ENCODE measurements around the gene GPX5.
"Not testable (repeated sequence)": the region's sequence is repeated elsewhere in the genome, so short reads cannot be mapped to it uniquely, and the experiment has no call there.

GPX5 gene

DNA sequence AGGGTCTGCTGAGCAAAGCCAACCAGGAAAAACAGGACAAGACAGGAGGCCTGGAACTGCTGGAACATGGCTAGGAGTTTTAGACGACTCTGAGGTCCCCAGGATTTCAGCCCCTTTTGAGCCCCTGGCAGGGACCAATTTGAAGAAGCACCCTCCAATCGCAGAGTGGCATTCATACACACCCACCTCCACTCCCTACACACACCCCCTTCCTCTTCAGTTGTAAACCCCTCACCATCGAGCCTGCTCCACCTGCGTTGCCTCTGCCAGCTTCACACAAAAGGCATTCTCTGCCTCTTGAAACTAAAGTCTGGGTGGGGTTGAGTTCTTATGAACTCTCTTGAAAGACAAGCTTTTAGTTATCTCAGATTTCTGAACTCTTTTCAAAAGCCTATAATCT lies 10.0 kb upstream of the GPX5 start, which contains the start of gene GPX6:
TSS of gene GPX6 (minus strand) at position 118 of the 400 bp plus-strand sequence. CDS start at position 68, 50 bp downstream.
- DNase-seq = no peak

DNA sequence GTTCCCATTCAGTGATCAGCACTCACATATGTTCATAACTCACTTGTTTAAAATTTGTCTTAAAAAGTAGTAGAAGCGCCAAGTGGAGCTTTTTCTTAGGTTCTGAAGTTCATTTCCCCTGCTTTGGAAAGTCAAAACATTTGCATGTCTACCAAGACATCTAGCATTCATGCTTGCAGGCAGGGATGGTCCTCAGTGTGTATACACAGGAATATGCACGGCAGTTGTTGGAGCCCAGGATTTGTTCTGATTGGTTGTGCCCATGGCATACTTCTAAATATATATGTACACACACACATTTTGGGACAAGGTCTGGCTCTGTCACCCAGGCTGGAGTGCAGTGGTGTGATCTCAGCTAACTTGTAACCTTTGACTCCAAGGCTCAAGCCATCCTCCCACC lies 7.7 kb upstream of the GPX5 start:
- no peak for DNase-seq

DNA sequence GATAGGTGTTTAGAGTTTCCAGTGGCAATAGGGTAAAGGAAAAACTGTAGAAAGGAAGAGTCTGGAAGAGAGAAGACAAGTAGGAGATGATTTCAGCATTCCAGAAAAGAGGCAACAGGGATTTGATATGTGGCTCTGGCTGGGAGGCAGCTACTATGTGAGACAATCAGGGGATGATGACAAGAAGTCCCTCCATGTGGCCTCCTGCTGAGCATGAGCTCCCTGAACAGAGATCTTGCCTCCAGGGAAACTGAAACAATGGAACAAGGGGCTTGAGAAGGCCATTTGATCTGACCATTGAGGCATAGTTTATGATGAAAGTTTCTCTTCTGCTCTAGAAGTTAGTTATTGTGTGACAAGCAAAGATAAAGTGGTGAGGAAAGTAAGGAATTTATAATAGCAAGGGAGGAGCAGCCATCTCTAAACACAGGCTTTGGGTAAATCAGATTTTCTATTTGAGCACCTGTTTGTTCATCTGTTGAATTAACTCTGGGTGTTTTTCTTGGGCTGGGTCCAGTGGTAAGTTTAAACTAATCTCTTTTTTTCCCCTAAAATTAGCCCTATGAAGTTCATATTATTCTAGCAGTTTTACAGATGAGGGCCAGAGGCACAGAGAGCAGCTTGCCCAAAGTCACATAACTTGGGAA lies 3.0 kb upstream of the GPX5 start:
- DNase-seq = no peak

DNA sequence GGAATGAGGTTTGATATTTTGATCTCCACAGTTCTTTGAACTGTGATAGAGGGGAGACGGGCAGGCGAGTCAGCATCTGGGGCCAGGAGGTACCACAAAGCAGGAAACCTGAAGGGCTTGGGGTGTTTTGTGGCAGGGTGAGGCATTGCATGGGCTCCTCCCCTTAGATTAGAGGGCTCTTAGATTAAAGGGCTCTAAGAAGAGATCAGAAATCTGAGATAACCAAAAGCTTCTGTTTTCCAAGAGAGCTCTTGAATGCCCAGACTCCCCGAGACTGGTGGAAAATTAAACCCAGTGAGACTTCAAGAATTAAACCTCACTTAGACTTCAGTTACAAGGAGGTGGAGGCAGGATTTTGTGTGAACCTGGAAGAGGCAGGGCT lies 2.4 kb upstream of the GPX5 start:
- peak; percentile 8 for DNase-seq

DNA sequence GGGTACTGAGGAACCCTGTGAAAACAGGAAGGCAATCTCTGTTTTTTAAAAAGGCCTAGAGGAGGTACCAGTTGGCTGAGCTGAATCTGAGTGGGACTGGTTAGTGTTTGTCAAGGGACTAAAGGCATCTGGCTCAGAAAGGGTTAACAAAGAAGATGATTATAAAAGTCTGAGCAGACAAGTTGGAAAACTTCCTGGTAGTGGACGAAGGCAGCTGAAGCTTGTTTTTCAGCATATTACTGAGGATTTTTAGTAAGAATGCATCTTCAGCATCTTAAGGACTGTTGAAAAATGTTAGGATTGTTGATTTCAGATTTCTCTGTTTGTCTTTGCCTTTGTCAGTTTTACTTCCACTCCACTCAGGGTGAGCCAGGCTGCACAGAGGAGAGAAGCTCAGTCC lies 5.1 kb downstream of the GPX5 start:
- no peak for DNase-seq

DNA sequence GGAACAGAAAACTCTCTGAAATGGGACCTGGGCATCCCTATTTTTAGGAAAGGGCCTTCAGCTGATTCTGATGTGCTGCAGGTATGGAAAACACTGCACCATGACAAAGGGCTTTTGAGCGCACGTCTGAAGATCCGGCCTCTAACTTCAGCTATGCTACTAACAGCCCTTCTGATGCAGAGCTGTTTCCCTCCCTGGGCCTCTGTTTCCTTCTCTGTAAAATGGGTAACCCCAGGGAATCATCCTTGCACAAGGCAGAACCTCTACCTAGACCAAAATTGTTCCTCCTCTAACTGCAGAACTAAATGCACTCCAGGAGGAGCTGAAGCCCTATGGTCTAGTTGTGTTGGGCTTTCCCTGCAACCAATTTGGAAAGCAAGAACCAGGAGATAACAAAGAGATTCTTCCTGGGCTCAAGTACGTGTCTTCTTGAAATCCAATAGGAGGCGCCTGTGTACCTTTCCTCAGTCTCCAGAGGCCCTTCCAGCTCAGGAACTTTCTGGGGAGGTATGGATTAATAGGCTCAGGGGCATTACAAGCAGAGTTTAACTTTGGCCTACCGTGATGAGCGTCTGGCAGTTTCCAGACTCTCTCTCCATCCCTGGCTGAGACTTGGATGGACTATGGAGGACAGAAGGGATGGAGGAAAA lies 5.9 kb downstream of the GPX5 start:
- no peak for DNase-seq

DNA sequence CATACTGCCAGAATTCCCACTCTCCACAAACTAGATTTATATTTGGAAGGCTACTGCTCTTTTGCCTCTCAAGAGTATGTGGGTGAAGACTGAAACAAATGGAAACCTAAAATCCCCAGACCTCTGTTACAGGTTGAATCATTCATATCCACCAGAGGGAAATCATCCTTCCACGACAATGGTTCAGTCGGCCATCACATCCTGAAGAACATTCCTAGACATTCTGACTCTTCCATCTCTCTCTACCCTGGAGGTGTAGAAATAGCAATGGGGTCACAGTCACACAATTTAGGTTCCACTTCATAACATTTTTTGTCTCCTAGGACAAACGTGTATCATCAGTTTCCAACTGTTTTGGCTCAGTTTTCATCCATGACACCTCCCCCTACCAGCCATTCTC lies 8.6 kb downstream of the GPX5 start:
- DNase-seq = no peak

DNA sequence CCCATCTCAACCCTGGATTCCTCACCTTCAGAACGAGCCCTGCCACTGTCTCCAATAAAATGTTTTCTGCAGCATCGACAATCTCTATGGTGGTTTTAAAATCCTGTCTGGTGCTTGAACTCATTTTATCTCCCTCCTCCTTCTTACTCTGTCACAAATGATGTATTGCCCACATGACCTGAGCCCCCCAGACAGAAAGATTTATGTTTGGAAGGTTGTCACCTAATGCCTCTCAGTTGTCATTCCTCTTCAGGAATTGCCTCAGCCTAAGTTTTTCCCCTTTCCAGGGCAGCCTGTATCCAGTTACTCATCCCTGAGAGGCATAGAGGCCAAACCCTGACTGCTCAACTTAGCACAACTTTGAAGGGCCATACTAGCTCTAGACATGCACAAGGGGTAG lies 9.2 kb downstream of the GPX5 start:
- no peak for DNase-seq

DNA sequence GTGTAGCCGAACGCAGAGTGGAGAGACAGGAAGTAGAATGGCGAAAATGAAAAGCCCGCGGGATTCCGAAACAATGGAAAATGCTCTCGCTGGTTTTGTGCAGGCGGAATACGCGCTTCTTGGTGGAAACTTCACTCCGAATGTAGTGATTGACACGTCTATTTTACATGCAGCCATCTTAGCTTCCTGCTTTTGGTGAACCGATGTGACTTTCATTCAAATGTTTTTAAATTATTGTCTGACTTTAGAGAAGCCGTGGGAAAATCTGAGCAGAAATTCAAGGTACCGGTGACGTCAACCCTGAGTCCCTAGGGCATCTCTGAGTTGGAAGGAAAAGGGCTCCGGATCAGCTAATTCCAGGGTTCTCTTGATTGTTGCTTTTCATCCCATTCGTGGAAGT lies 11.4 kb downstream of the GPX5 start:
- no peak for DNase-seq

DNA sequence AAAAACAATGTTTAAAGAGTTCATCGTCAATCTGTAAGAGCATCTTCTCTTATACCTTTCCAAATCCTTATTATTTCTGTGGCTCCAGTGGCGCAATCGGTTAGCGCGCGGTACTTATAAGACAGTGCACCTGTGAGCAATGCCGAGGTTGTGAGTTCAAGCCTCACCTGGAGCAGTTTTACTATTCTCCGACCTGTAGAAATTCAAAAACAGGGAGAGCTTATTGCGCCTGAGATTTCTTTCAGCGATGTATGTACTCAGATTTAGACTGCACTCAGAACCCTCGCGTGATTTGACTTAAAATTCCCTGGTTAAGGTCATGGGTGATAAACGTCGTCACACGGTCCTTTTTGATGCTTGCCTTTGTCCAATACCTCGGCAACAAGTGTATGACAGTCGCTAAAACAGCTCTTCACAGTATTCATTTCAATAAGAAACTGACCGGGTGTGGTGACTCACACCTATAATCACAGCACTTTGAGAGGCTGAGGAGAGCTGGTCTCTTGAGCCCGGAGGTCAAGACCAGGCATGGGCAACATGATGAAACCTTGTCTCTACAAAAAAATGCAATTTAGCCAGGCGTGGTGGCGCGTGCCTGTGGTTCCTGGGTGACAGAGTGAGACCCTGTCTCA lies 11.9 kb downstream of the GPX5 start:
- peak; percentile 29 for DNase-seq

DNA sequence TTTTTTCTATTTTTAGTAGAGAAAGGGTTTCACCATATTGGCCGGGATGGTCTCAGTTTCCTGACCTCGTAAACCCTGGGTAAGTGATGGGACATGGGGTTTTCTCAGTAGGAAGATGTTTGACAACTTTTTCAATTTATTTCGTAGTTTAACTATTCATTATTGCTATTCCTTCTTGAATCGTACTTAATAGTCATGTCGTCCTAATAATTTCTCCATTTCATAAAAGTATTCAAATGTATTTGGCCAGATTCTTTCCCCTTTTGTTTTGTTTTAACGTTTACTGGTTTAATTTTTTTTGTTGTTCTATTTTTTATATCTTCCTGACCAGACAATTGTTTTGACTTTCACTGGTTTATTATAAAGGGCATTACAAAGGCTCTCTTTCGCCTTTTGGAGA lies 16.3 kb downstream of the GPX5 start:
- no peak for DNase-seq

DNA sequence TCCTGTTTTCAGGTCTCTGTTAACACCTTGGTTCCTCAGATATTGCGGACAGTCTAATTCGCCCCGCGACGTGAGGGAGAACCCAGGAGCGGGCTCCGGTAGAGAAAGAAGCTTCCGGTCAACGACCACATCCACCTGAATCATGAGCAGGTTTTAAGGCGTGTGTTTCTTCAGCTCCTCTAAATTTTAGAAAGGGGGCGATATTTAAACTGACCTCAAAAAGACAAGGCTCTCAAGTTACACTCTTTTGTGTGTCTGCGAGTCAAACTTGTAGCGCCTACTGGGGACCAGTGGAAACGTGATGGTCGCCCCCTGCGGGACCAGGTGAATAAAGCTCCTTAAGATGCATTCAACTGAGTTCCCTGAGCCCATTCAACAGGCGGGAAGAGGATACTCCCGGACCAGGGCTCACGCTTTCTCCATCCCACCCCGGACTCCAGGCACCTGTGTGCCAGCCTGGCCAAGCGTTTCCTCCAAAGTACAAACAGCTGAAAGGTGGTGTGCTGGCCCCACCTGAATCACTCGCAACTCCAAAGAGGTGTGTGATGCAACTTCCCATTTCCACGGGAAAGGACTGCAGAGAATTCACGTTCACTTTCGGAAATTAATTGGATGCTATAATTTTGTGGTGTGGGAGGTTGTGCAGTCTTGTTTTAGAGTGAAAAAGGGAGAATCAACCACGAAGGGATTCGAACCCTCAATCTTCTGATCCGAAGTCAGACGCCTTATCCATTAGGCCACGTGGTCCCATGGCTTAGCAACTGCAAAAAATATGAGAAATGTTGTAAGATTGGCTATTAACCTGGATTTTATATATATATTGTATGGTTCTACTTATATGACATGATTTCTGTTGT lies 17.0 kb downstream of the GPX5 start:
- DNase-seq = peak; percentile 63

DNA sequence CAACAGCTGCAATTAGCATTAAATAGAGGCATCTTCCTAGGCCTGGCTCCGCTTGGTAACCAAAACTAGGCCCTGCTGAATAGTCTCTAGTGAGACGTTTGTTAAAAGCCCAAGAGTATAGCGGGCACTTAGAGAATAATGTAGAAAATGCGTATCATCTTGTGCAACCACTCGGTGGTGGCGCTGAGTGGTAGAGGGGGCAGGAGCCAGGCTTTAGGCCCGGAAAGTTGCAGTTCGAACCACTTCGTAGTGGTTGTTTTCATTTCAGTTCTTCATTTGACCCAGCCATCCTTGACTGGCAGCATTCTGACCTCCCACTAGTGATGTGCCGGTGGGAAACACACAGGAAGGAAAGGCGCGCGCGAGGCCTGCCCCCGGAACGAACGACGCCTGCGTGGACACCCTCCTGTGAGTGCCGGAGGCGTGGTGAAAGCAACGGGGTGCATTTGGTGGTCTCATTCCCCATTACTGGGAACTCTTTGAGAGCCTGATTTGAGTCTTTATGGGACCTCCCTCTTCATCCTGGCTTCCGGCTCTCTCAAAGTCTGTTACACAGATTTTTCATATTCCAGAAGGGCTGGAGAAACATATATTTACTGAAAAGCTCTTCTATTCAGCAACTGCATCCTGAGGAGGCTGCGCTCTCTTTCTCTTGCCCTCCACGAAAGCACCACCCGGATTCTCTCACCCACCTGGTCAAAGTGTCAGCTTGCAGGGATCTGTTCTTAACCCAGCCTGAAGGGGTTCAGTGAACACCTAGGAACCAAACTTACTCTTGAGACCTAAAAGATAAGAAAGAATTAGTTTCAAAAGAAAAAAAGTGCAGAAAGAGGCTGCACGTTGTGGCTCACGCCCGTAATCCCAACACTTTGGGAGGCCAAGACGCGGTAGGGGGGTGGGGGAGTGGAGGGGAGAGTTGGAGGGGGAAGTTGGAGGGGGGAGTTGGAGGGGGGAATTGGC lies 18.2 kb downstream of the GPX5 start:
- DNase-seq = peak; percentile 42

DNA sequence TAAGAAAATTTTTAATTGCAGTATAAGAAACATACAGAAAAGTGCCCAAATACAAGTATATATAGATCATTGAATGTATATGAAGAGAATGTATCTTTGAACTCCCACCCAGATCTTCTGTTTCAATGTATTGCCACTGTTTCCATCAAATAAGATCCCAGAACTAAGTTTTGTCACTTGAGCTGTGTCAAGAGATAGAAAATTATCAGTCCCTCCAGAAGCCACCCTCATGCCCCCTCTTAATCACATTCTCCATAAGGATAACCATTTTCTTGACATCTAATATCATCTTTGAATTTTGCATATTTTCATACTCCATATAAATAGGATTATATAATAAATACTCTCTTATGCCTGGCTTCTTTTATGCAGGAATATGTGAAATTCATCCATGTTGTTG lies 20.3 kb downstream of the GPX5 start:
- no peak for DNase-seq

DNA sequence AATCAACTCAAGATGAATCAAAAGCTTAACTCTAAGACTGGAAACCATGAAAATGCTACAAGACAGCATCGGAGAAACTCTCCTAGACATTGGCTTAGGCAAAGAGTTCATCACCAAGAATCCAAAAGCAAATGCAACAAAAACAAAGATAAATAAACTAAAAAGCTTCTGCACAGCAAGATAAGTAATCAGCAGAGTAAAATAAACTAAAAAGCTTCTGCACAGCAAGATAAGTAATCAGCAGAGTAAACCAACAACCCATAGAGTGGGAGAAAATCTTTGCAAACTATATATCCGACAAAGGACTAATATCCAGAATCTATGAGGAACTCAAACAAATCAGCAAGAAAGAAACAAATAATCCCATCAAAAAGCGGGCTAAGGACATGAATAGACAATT lies 21.3 kb downstream of the GPX5 start:
- DNase-seq = not testable (repeated sequence)

DNA sequence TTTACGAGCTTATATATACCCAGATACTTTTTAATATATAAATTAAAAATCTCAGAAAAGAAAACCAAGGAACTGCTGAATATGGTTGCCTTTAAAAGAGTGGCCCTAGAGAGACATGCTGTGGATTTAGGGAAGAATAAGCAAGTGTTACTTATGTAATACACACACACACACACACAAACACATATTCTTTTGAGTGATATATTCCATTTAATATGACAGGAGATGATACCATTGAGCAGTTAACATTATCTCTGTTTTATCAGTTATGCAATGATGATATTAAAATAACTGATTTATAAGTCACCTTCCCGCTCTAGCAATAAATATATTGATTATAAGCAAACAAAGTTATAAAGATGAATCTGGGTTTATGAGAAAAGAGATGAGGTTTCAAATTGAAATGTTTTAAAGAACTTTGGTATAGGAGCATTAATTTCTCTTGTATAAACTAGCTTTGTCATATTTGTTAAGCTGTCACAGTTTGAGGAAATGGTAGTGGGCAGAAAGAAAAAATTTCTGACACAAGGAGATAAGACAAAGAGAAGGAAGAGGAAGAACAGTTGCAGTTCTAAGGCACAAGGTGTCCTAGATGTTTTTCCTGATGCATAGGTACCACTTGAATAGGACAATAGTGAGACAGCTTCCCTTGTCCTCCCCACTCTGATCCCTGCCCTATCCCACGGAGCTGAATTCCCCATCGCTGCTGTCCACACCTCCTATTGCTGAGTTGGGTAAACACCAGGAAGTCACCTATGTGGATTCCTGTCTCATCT lies 26.4 kb downstream of the GPX5 start:
- no peak for DNase-seq

DNA sequence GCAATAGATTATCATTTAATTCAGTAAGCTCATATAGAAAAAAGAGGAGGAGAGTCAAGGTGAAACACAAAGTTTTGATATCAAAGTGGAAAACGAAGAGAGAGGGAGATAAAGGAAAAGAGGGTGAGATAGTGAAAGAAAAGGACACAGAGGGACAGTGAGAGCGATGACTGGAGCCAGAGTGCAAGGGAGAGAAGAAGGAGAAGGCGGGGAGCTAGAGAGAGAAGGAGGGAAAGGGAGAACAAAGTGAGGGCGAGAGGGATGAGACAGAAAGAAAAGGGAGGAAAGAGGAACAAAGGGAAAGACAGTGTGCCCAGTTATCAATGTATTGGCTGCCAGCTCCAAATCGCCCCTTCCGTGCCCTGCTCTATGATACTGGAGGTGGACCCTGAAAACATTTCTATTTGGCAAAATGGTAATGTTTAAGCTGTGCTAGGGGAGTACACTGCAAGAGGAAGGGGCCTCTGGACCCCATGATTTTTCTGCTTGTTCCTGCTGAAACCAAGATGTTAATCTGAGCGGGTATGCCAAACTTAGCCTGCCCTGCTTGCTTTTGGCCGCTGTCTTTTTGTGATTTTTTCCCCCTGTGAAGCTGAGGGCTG lies 27.8 kb downstream of the GPX5 start:
- DNase-seq = no peak

DNA sequence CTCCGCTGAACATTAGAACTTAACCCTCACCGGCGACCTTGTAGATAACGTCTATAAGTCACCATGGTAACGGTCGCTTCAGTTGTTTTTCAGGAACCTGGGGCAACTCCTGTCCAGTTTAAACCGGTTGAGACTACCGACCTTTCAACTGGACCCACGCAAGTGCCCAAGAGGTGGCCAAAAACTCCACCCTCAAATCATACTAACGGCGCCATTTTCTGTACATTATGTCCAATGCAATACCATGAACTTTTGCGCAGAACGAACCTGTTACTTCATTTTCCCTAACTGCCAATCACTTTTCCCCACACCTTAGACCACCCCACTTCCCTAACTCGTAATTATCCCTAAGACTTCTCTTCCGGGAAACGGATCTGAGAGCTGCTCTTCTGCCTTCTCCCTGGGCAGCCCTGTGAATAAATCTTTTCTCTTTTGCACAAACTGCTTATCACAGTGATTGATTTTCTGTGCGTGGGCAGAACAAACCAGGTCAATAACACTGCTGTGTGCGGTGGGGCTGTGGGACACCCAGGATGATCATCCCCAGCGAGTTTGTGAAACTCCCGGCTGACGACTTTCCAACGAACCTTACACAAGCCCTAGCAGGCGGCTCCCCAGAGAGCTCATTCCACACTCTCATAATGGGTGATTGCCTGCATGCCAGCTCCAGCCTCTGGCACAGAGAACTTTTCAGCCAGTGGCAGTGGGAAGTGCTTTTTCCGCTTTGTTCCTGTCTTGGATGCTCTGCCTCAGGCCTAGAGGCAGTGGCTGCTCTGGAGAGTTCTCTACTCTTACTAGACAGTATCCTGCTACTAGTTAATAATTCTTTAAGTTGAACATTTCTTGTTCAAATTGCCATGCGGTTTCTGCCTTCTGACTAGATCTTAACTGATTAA lies 28.6 kb downstream of the GPX5 start:
- no peak for DNase-seq

DNA sequence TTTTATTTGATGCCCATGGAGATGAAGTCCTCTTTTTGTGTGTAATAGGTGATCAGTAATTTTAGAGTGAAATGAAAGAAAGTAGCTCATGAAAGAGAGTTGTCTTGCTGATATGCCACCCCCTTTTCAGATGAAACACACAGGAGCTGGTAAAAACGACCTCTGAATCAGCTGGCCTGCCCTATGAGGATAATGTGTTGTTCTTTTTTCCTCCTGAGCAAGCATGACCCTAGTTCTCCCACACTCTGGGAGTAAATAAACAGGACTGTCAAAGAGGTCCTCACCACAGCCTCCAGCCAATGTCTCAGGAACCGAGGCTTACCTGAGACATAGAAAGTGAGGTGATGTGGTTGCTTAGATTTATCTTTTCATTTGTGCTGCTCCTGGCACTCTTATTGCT lies 29.5 kb downstream of the GPX5 start:
- no peak for DNase-seq

DNA sequence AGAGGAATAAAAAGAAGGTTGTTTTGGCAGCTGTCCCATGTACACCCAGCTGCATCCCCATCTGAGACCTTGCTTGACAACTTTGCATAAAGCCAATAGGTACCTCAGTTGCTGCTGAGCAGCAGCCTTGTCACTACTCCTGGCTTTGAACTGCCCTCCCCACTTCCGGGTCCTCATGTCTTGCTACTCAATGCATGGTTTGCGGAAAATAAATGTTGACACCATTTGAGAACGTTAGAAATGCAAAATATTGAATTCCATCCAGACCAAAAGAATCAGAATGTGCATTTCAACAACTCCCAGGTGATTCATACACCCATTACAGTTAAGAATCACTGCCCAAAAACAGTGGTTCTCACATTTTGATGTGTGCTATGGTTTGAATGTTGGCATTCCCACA lies 32.9 kb downstream of the GPX5 start:
- no peak for DNase-seq
